Measurements from ENCODE around the gene CNGB1.

DNA sequence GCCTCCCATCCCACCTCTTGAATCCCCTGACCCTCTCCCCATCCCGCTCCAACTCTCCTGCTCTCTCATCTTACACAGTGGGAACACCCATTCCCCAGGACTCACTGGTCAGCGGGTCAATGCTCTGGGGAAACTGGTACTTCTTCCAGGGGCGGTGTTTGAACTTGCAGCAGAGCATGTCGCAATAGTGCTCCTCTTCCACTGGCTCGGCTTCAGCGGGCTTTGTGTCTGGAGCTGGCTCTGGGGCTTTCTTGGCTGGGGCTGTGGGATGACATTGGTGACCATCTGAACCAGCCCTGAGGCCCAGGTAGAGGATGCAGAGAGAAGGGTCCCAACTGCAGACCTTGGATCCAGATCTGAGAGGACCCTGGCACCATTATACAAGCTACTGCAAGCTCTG, 51.9 kb downstream of the CNGB1 start:
- TF ChIP-seq MAFG (CRISPR knock-in tag; IDR thresholded peaks at IDR 0.05) (no peak), NR2C2 (CRISPR knock-in tag; IDR thresholded peaks at IDR 0.05; ENCODE audit: borderline replicate concordance) (no peak), JUN (CRISPR knock-in tag; IDR thresholded peaks at IDR 0.05) (no peak), ZNF335 (CRISPR knock-in tag; IDR thresholded peaks at IDR 0.05) (no peak), SAFB2 (CRISPR knock-in tag; IDR thresholded peaks at IDR 0.05; ENCODE audit: borderline replicate concordance, low read depth) (no peak), ETV5 (CRISPR knock-in tag; IDR thresholded peaks at IDR 0.05; ENCODE audit: borderline replicate concordance) (no peak), CREM (IDR thresholded peaks at IDR 0.05) (no peak), CREM (CRISPR knock-in tag; IDR thresholded peaks at IDR 0.05) (no peak), ZNF292 (CRISPR knock-in tag; IDR thresholded peaks at IDR 0.05; ENCODE audit: borderline replicate concordance, low read depth) (no peak), ZNF780A (CRISPR knock-in tag; IDR thresholded peaks at IDR 0.05) (no peak), RBM39 (IDR thresholded peaks at IDR 0.05; ENCODE audit: low read depth, low read length, poor library complexity, severe bottlenecking) (no peak), ZNF263 (CRISPR knock-in tag; IDR thresholded peaks at IDR 0.05) (no peak), ARID4A (CRISPR knock-in tag; IDR thresholded peaks at IDR 0.05; ENCODE audit: borderline replicate concordance) (no peak)
- TF ChIP-seq, protein P1, sequence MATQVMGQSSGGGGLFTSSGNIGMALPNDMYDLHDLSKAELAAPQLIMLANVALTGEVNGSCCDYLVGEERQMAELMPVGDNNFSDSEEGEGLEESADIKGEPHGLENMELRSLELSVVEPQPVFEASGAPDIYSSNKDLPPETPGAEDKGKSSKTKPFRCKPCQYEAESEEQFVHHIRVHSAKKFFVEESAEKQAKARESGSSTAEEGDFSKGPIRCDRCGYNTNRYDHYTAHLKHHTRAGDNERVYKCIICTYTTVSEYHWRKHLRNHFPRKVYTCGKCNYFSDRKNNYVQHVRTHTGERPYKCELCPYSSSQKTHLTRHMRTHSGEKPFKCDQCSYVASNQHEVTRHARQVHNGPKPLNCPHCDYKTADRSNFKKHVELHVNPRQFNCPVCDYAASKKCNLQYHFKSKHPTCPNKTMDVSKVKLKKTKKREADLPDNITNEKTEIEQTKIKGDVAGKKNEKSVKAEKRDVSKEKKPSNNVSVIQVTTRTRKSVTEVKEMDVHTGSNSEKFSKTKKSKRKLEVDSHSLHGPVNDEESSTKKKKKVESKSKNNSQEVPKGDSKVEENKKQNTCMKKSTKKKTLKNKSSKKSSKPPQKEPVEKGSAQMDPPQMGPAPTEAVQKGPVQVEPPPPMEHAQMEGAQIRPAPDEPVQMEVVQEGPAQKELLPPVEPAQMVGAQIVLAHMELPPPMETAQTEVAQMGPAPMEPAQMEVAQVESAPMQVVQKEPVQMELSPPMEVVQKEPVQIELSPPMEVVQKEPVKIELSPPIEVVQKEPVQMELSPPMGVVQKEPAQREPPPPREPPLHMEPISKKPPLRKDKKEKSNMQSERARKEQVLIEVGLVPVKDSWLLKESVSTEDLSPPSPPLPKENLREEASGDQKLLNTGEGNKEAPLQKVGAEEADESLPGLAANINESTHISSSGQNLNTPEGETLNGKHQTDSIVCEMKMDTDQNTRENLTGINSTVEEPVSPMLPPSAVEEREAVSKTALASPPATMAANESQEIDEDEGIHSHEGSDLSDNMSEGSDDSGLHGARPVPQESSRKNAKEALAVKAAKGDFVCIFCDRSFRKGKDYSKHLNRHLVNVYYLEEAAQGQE (IDR thresholded peaks at IDR 0.05; ENCODE audit: borderline replicate concordance in 1 of 2, low read depth in 1 of 2, low read length in 2 of 2), result no peak
- TF ChIP-seq, protein P2, sequence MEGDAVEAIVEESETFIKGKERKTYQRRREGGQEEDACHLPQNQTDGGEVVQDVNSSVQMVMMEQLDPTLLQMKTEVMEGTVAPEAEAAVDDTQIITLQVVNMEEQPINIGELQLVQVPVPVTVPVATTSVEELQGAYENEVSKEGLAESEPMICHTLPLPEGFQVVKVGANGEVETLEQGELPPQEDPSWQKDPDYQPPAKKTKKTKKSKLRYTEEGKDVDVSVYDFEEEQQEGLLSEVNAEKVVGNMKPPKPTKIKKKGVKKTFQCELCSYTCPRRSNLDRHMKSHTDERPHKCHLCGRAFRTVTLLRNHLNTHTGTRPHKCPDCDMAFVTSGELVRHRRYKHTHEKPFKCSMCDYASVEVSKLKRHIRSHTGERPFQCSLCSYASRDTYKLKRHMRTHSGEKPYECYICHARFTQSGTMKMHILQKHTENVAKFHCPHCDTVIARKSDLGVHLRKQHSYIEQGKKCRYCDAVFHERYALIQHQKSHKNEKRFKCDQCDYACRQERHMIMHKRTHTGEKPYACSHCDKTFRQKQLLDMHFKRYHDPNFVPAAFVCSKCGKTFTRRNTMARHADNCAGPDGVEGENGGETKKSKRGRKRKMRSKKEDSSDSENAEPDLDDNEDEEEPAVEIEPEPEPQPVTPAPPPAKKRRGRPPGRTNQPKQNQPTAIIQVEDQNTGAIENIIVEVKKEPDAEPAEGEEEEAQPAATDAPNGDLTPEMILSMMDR (CRISPR knock-in tag; IDR thresholded peaks at IDR 0.05), result no peak

Data from HepG2 (cell line).